GM23248 (cell line): Measurements from ENCODE around the gene TIGD2. TPM values are rescaled to one million over a fixed set of nuclear protein-coding genes. Genes with fewer than 3 reads are reported as not detected.
A peak's percentile ranks its signal among the peaks of the same experiment; 100 is the strongest.

ENCODE experiments used
- DNase-seq: peaks from one replicate; pipeline ENCODE4 v3.0.0-alpha.2; 2015
- H2AFZ ChIP-seq: fragments of 200-600 bp; sonication (generic); 2 replicates; pipeline ENCODE4 v1.6.1; 2016; ENCODE audit warnings: antibody characterized with exemption
- H3F3A ChIP-seq: fragments of 200-600 bp; sonication (generic); 2 replicates; pipeline ENCODE4 v1.6.1; 2016; ENCODE audit warnings: mild to moderate bottlenecking, antibody characterized with exemption, mixed run types; ENCODE audit not compliant: insufficient read depth
- H3K27ac ChIP-seq: fragments of 200-600 bp; sonication (generic); 2 replicates; pipeline ENCODE4 v1.5.1; 2016; ENCODE audit warnings: mild to moderate bottlenecking
- H3K27me3 ChIP-seq: fragments of 200-600 bp; sonication (generic); replicated peaks from 2 replicates; pipeline ENCODE4 v1.6.1; 2016; ENCODE audit warnings: mild to moderate bottlenecking; ENCODE audit not compliant: insufficient read depth
- H3K36me3 ChIP-seq: fragments of 200-600 bp; sonication (generic); 2 replicates; pipeline ENCODE4 v1.6.1; 2016; ENCODE audit warnings: low read depth, mild to moderate bottlenecking
- H3K4me1 ChIP-seq: fragments of 200-600 bp; sonication (generic); 2 replicates; pipeline ENCODE4 v1.6.1; 2016; ENCODE audit warnings: mild to moderate bottlenecking; ENCODE audit not compliant: insufficient read depth
- H3K4me2 ChIP-seq: fragments of 200-600 bp; sonication (generic); one replicate; pipeline ENCODE4 v1.6.1; 2016; ENCODE audit warnings: mild to moderate bottlenecking; ENCODE audit not compliant: unreplicated experiment
- H3K4me3 ChIP-seq: fragments of 200-600 bp; sonication (generic); 2 replicates; pipeline ENCODE4 v1.5.1; 2016; ENCODE audit warnings: mild to moderate bottlenecking
- H3K79me2 ChIP-seq: fragments of 200-600 bp; sonication (generic); 2 replicates; pipeline ENCODE4 v1.6.1; 2016; ENCODE audit warnings: mild to moderate bottlenecking; ENCODE audit not compliant: insufficient read depth
- H3K9ac ChIP-seq: fragments of 200-600 bp; sonication (generic); 2 replicates; pipeline ENCODE4 v1.6.1; 2016; ENCODE audit warnings: mild to moderate bottlenecking
- H3K9me2 ChIP-seq: fragments of 200-600 bp; sonication (generic); 2 replicates; pipeline ENCODE4 v1.6.1; 2016; ENCODE audit warnings: mixed run types, mild to moderate bottlenecking, moderate library complexity; ENCODE audit not compliant: insufficient read depth
- H3K9me3 ChIP-seq: fragments of 200-600 bp; sonication (generic); one replicate; pipeline ENCODE4 v1.6.1; 2017; ENCODE audit warnings: low read depth
- H4K20me1 ChIP-seq: fragments of 200-600 bp; sonication (generic); 2 replicates; pipeline ENCODE4 v1.6.0; 2016; ENCODE audit not compliant: insufficient read depth
- EZH2 ChIP-seq: fragments of 200-600 bp; sonication (generic); IDR thresholded peaks from 2 replicates; pipeline ENCODE4 v1.6.1; 2018; ENCODE audit warnings: antibody characterized with exemption, mild to moderate bottlenecking; ENCODE audit not compliant: insufficient read depth, poor library complexity, severe bottlenecking
- EZH2phosphoT487 ChIP-seq: fragments of 200-600 bp; sonication (generic); IDR thresholded peaks from 2 replicates; pipeline ENCODE4 v1.6.1; 2018; ENCODE audit warnings: antibody characterized with exemption, moderate library complexity, mild to moderate bottlenecking, low read depth; ENCODE audit not compliant: insufficient read depth
- WGBS, 2 experiments: methylation state at CpG; one replicate each; pipeline ENCODE4 v1.1.6; 2015 to 2017; ENCODE audit warnings: low lambda C conversion rate in 2 of 2, low coverage in 1 of 2; ENCODE audit errors: missing lambda C conversion rate in 2 of 2; 5-methylcytosine and 5-hydroxymethylcytosine counted together
- in situ Hi-C: fragments of 300-500 bp; cut with MboI; formaldehyde crosslinking; loops from 2 replicates; pipeline ENCODE4 v1.15.0; 2020
- polyA plus RNA-seq: library from polyadenylated mRNA; unstranded; fragments of >200 nt; fragmentation: Nextera tagmentation; extraction: Ambion mirVana; gene quantifications from 2 replicates; pipeline ENCODE4 v1.2.1, GENCODE V29; 2016
- total RNA-seq: library from RNA; depleted of rRNA; stranded (reverse); fragments of >200 nt; shearing (Covaris generic); gene quantifications from 2 replicates; pipeline ENCODE4 v1.2.3, GENCODE V29; 2014

TIGD2 gene
- total and polyA plus RNA-seq, 2 experiments from 2014 or later = 7.6 to 9.9 TPM

DNA sequence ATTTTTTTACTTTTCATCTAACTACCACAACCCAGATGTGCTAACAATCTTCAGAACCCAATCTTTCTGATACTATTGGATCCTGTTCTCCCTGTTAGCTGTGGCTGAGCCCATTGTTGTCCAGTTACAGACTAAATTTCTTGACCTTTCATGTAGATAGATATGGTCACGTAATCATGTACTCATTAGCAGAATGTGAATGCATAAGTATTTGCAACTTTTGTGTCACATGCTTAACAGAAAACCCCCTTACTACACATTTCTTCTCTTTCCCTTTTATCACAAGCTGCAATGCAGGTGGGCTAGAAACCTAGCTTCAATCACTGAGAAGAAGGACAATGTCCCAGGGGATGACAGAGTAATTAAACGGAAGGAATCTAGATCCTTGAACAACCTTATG lies 41.3 kb upstream of the TIGD2 start:
- 0 out of 2 replicates have a peak, but pooled peaks cover 6% of the 10 kb centered on the region for H3F3A ChIP-seq
- no peak for DNase-seq
- H3K4me2 ChIP-seq = no peak overlapping the region
- in situ Hi-C loops = no loop called here
- H3K4me1 ChIP-seq = peaks cover 10% of the 10 kb centered on the region; the same call in 1 of the 2 replicates
- TF ChIP-seq EZH2phosphoT487 (no peak), EZH2 (no peak)
- H3K27me3 ChIP-seq = no peaks in the 10 kb centered on the region
- no peaks in the 10 kb centered on the region for H4K20me1 ChIP-seq
- H3K79me2 ChIP-seq = no peaks in the 10 kb centered on the region
- WGBS, 2 experiments = 69 to 76% methylated on average over 2 of the region's 2 CpGs
- H3K9me2 ChIP-seq = no peaks in the 10 kb centered on the region
- H3K4me3 ChIP-seq = no peak overlapping the region
- H3K27ac ChIP-seq = no peak overlapping the region
- no peaks in the 10 kb centered on the region for H3K9me3 ChIP-seq
- H3K36me3 ChIP-seq = no peaks in the 10 kb centered on the region
- no peak overlapping the region for H2AFZ ChIP-seq
- no peak overlapping the region for H3K9ac ChIP-seq

DNA sequence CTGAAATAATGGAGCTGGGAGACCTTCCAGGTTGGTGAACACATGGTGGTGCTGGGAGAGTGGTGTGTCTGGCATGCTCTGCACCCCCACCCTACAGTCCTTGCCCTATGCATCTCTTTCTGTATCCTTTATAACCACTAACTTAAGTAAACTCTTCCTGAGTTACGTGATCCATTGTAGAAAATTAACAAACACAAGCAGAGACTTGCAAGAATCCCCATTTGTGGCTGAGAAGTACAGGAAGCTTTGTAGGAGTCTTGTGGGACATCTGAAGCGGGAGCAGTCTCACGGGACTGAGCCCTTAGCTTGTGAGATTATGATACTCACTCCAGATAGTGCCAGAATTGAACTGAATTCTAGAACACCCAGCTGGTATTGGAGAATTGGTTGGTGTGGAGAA lies 40.0 kb upstream of the TIGD2 start:
- H3F3A ChIP-seq = 0 out of 2 replicates have a peak, but pooled peaks cover 6% of the 10 kb centered on the region
- WGBS, 2 experiments = 51 to 63% methylated on average over 3 of the region's 3 CpGs
- no peak overlapping the region for H3K4me3 ChIP-seq
- H3K4me2 ChIP-seq = no peak overlapping the region
- TF ChIP-seq EZH2phosphoT487 (no peak), EZH2 (no peak)
- no peaks in the 10 kb centered on the region for H3K9me3 ChIP-seq
- H3K27ac ChIP-seq = no peak overlapping the region
- no peak overlapping the region for H3K9ac ChIP-seq
- no peaks in the 10 kb centered on the region for H3K27me3 ChIP-seq
- H3K4me1 ChIP-seq = peaks cover 10% of the 10 kb centered on the region; the same call in 1 of the 2 replicates
- H3K9me2 ChIP-seq = no peaks in the 10 kb centered on the region
- DNase-seq = no peak
- in situ Hi-C loops = no loop called here
- no peaks in the 10 kb centered on the region for H3K36me3 ChIP-seq
- H4K20me1 ChIP-seq = no peaks in the 10 kb centered on the region
- H2AFZ ChIP-seq = no peak overlapping the region
- H3K79me2 ChIP-seq = no peaks in the 10 kb centered on the region

DNA sequence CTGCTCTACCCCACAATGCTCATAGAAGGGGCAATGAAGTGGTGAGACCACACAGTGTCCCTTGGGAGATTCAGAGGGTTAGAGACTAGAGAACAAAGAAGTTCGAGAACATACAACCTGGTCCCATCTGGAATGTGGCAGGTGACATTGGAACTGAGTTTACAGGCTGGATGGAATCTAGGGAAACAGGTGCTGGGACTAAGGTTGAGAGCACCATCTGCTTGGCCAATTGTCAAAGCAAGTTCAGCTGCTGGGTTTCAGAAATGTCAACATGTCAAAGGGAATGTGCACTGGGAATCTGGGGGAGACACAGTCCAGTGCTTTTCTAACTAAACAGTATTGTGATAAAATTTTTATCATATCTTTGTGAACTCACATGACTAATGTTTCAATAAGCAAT lies 38.4 kb upstream of the TIGD2 start:
- Histone ChIP-seq H3K9ac (no peak overlapping the region), H2AFZ (no peak overlapping the region), H3K4me1 (no peaks in the 10 kb centered on the region), H3K36me3 (no peaks in the 10 kb centered on the region), H3F3A (no peaks in the 10 kb centered on the region), H3K27me3 (no peaks in the 10 kb centered on the region), H3K79me2 (no peaks in the 10 kb centered on the region), H3K4me2 (no peak overlapping the region), H3K9me3 (no peaks in the 10 kb centered on the region), H4K20me1 (no peaks in the 10 kb centered on the region), H3K27ac (no peak overlapping the region), H3K9me2 (no peaks in the 10 kb centered on the region), H3K4me3 (no peak overlapping the region)
- no peak for DNase-seq
- TF ChIP-seq EZH2phosphoT487 (no peak), EZH2 (no peak)
- in situ Hi-C loops = no loop called here
- 77 to 92% methylated on average over 1 of the region's 1 CpG for WGBS, 2 experiments

DNA sequence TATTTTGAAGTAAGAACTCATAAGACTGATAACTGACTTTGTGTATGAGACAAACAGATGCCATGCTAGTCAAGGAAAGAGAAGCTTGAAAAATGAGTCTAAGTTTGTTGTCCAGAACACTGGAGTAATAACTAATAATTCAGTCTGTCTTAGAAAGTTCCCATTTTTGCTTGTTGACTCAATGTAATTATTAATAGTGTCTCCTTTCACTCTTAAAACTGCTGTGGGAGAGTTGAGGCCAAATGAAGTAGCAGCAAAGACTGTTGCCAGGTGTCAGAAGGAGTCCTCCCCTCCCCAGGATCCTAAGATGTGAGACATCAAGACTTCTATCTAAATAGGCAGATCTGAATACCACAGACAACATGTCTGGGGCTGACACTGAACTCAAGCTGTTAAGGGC lies 33.6 kb upstream of the TIGD2 start:
- H3K9me2 ChIP-seq = no peaks in the 10 kb centered on the region
- H3K4me3 ChIP-seq = no peak overlapping the region
- no peaks in the 10 kb centered on the region for H3F3A ChIP-seq
- no peaks in the 10 kb centered on the region for H4K20me1 ChIP-seq
- no peaks in the 10 kb centered on the region for H3K4me1 ChIP-seq
- peak; percentile 17 for DNase-seq
- H3K9me3 ChIP-seq = no peaks in the 10 kb centered on the region
- H3K4me2 ChIP-seq = no peak overlapping the region
- no peaks in the 10 kb centered on the region for H3K79me2 ChIP-seq
- TF ChIP-seq EZH2phosphoT487 (no peak), EZH2 (no peak)
- in situ Hi-C loops = no loop called here
- no peak overlapping the region for H3K27ac ChIP-seq
- no peaks in the 10 kb centered on the region; the same call in 1 of the 2 replicates for H3K27me3 ChIP-seq
- H3K36me3 ChIP-seq = no peaks in the 10 kb centered on the region
- no peak overlapping the region for H3K9ac ChIP-seq
- H2AFZ ChIP-seq = no peak overlapping the region

DNA sequence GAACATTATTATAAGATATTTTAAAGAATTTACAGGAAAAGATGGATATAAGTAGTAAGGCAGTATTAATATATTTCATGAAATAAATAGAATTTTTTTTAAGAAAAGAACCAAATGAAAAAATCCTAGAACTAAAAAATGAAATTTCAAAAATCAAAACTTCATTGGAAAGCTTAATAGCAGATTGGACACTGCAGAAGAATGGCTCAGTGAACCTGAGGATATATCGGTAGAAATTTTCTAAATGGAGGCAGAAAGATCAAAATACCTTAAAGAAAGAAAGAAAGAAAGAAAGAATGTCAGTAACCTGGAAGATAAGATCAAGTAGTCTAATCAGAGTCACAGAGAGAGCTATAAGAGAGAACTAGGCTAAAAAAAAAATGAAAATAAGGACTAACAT lies 33.0 kb upstream of the TIGD2 start:
- DNase-seq = no peak
- no peak overlapping the region for H3K9ac ChIP-seq
- no peaks in the 10 kb centered on the region for H4K20me1 ChIP-seq
- H3K4me2 ChIP-seq = no peak overlapping the region
- in situ Hi-C loops = no loop called here
- no peaks in the 10 kb centered on the region for H3K4me1 ChIP-seq
- H3K9me2 ChIP-seq = no peaks in the 10 kb centered on the region
- H3K4me3 ChIP-seq = no peak overlapping the region
- WGBS, 2 experiments = 30 to 43% methylated on average over 1 of the region's 1 CpG
- H3K27ac ChIP-seq = no peak overlapping the region
- no peaks in the 10 kb centered on the region; the same call in 1 of the 2 replicates for H3K27me3 ChIP-seq
- TF ChIP-seq EZH2 (no peak), EZH2phosphoT487 (no peak)
- no peaks in the 10 kb centered on the region for H3K36me3 ChIP-seq
- H3F3A ChIP-seq = no peaks in the 10 kb centered on the region
- H3K79me2 ChIP-seq = no peaks in the 10 kb centered on the region
- no peaks in the 10 kb centered on the region for H3K9me3 ChIP-seq
- H2AFZ ChIP-seq = no peak overlapping the region
